Pancreas (tissue), 10 donors: Measurements from ENCODE around the gene TMEM30A. TPM values are rescaled to one million over a fixed set of nuclear protein-coding genes. Genes with fewer than 3 reads are reported as not detected.

Source experiments
- ATAC-seq, 4 donors: fragments of 200-7000 bp; cut with Tn5 transposase; one replicate each; pipeline versions ENCODE4 v1.8.0 to v1.9.1; 2020; ENCODE audit warnings: mild to moderate bottlenecking in 4 of 4, moderate library complexity in 4 of 4
- DNase-seq, 6 donors: peaks; one replicate each; pipeline ENCODE4 v3.0.0-alpha.2; 2020
- FAIRE-seq: peaks from 2 replicates; lab custom pipeline; 2012; peaks lifted over from hg19 to GRCh38; lab: Jason Lieb, UNC
- H3K27ac ChIP-seq, 4 donors: fragments of 200-600 bp; sonication (generic); 1 replicate in 3 of 4; 2 replicates in 1 of 4; pipeline versions ENCODE4 v1.5.0 to v1.8.0; 2020
- H3K27me3 ChIP-seq, 4 donors: fragments of 200-600 bp; one replicate each; pipeline ENCODE4 v1.8.0; 2021
- H3K36me3 ChIP-seq, 3 donors: fragments of 200-600 bp; sonication (generic) in 1 of 3; one replicate each; pipeline versions ENCODE4 v1.5.0 to v1.8.0; 2020 to 2021
- H3K4me1 ChIP-seq, 3 donors: fragments of 200-600 bp; one replicate each; pipeline ENCODE4 v1.8.0; 2021
- H3K4me3 ChIP-seq, 4 donors: fragments of 200-600 bp; sonication (generic) in 2 of 4; one replicate each; pipeline versions ENCODE4 v1.5.0 to v1.8.0; 2020 to 2021
- H3K9me3 ChIP-seq, 4 donors: fragments of 200-600 bp; one replicate each; pipeline ENCODE4 v1.8.0; 2021
- CTCF ChIP-seq, 4 donors: fragments of 200-600 bp; sonication (generic) in 3 of 4; IDR thresholded peaks; one replicate each; pipeline versions ENCODE4 v1.5.0 to v1.8.0; 2021; ENCODE audit warnings: antibody characterized with exemption in 4 of 4
- WGBS, 2 donors: extraction: QIAGEN DNeasy Blood & Tissue Kit; methylation state at CpG; one replicate each; pipeline ENCODE4 v1.1.7; 2013; 5-methylcytosine and 5-hydroxymethylcytosine counted together
- intact Hi-C, 3 donors: fragments of 100-400 bp; cut with DNase I; formaldehyde crosslinking; loops; one replicate each; pipeline versions ENCODE4 v1.11.1 to v1.14.2; 2022
- polyA plus RNA-seq, 2 donors: library from polyadenylated mRNA; stranded (reverse); fragments of 200-250 nt; gene quantifications; one replicate each; pipeline ENCODE4 v1.2.3, GENCODE V29; 2013
- total RNA-seq, 6 donors: library from RNA; stranded (reverse); fragmentation: NEBNext Ultra II Directional in 4 of 6; extraction: Animal tissue kit (Norgen Biotek cat#: 25700) in 4 of 6; gene quantifications; one replicate each; pipeline versions ENCODE4 v1.2.1 to v1.2.4, GENCODE V29; 2021 to 2023
- donor health status: healthy with polysubstance abuse.
- donor health status: DM: no; HTN: no; CAD: no; lungs with moderate emphysema.
- donor health status: DM: no; HTN: no; CAD: no.
- donor health status: control.
- donor health status: control.
- donor health status: Bipolar disorder and iron deficiency.
- donor health status: DM: yes; HTN: yes; CAD: no.
- donor health status: DM: no; HTN: no; CAD: no.
- donor health status: DM: no; HTN: no; CAD: no.
- donor health status: DM: yes; HTN: yes; CAD: no.

The TMEM30A gene
- total and polyA plus RNA-seq, 8 donors: 21.2 to 85.5 (median 66.5) TPM

- Histone ChIP-seq H3K9me3 (no peaks in the 10 kb centered on the region), H3K36me3 (peaks cover 0 to 15% (median 6%) of the 10 kb centered on the region in 3 donors), H3K4me3 (peak within 1 kb of the TSS; percentile 70 to 75 (median 72)), H3K4me1 (peaks cover 0 to 14% (median 4%) of the 10 kb centered on the region in 3 donors), H3K27me3 (no peaks in the 10 kb centered on the region), H3K27ac (peak within 1 kb of the TSS; percentile 65 to 91 (median 82))
- ATAC-seq (peak; percentile 98 to 100 (median 99)), FAIRE-seq (peak; percentile 97), DNase-seq (peak; percentile 74 to 91 (median 87))
- 0 to 1% methylated on average over 36 of the region's 36 CpGs for WGBS, 2 donors
- intact Hi-C loops: no loop called here
- no peak for TF ChIP-seq CTCF (IDR thresholded peaks at IDR 0.05)
These were observed 41.1 kb downstream of the TMEM30A start, which contains the start of gene COX7A2 for GRCh38 chr6:75243333-75244062. Gene COX7A2, minus strand, starts transcription at chr6:75243801. Its CDS starts 67 bp downstream, at chr6:75243734.

- no peak for FAIRE-seq
- H3K4me3 ChIP-seq: no peak overlapping the region
These were observed 48.0 kb downstream of the TMEM30A start for GRCh38 chr6:75236630-75237029.

GRCh38 chr6:75235271-75235670 is 49.3 kb downstream of the TMEM30A start:
- 66 to 69% methylated on average over 2 of the region's 2 CpGs for WGBS, 2 donors
- H3K27ac ChIP-seq: no peak overlapping the region
- no peaks in the 10 kb centered on the region for H3K27me3 ChIP-seq
- no peaks in the 10 kb centered on the region for H3K9me3 ChIP-seq
- TF ChIP-seq CTCF (IDR thresholded peaks at IDR 0.05): no peak
- intact Hi-C loops: no loop called here
- FAIRE-seq (no peak), DNase-seq (no peak), ATAC-seq (no peak)
- H3K4me3 ChIP-seq: no peak overlapping the region
- H3K36me3 ChIP-seq: peaks cover 5 to 30% (median 6%) of the 10 kb centered on the region in 3 donors
- no peaks in the 10 kb centered on the region for H3K4me1 ChIP-seq

More at GRCh38 chr6:75236630-75237029, 48.0 kb downstream of the TMEM30A start:
- no peak overlapping the region for H3K27ac ChIP-seq
- no peak for ATAC-seq
- no peak for DNase-seq
- no peak for TF ChIP-seq CTCF (IDR thresholded peaks at IDR 0.05)
- intact Hi-C loops: no loop called here
- H3K27me3 ChIP-seq: no peaks in the 10 kb centered on the region
- peaks cover 5 to 30% (median 6%) of the 10 kb centered on the region in 3 donors for H3K36me3 ChIP-seq
- 87 to 90% methylated on average over 4 of the region's 4 CpGs for WGBS, 2 donors
- H3K4me1 ChIP-seq: peaks cover 0 to 8% (median 4%) of the 10 kb centered on the region in 3 donors
- no peaks in the 10 kb centered on the region for H3K9me3 ChIP-seq

- H3K36me3 ChIP-seq: peaks cover 5 to 23% (median 6%) of the 10 kb centered on the region in 3 donors
- TF ChIP-seq CTCF (IDR thresholded peaks at IDR 0.05): no peak
- no peaks in the 10 kb centered on the region for H3K4me1 ChIP-seq
- no peaks in the 10 kb centered on the region for H3K27me3 ChIP-seq
- intact Hi-C loops: no loop called here
- 58 to 59% methylated on average over 3 of the region's 3 CpGs for WGBS, 2 donors
- DNase-seq (no peak), ATAC-seq (no peak), FAIRE-seq (no peak)
- no peak overlapping the region for H3K27ac ChIP-seq
- H3K9me3 ChIP-seq: no peaks in the 10 kb centered on the region
- H3K4me3 ChIP-seq: no peak overlapping the region
These were observed 50.3 kb downstream of the TMEM30A start for GRCh38 chr6:75234126-75234865.
